GM10248 (cell line): ENCODE data around the gene RPL27A.

Experiments
- CTCF ChIA-PET: fragments of 300-600 bp; sonication (Branson Sonifier 250); formaldehyde crosslinking; extraction: SDS; loops from one replicate; lab custom pipeline; 2021; ENCODE audit warnings: antibody characterized with exemption; lab: Yijun Ruan, JAX
- POLR2A ChIA-PET: fragments of 350-650 bp; sonication (Branson Sonifier 250); formaldehyde crosslinking; extraction: SDS; loops from one replicate; lab custom pipeline; 2020; ENCODE audit warnings: antibody characterized with exemption; lab: Yijun Ruan, JAX
- DNase-seq: peaks from one replicate; pipeline ENCODE4 v3.0.0; 2012; ENCODE audit errors: extremely low spot score
- TF ChIP-seq, protein P1 (sequence below): IDR thresholded peaks from 2 replicates; pipeline ENCODE4 v1.5.1; 2012; ENCODE audit warnings: mild to moderate bottlenecking, low read depth; ENCODE audit errors: extremely low read depth, missing control alignments, control extremely low read depth

RPL27A gene

GRCh38 chr11:8726395-8726794, 43.8 kb downstream of the RPL27A start:
- DNase-seq = no peak
- POLR2A ChIA-PET = no interaction called here
- TF ChIP-seq, protein P1, sequence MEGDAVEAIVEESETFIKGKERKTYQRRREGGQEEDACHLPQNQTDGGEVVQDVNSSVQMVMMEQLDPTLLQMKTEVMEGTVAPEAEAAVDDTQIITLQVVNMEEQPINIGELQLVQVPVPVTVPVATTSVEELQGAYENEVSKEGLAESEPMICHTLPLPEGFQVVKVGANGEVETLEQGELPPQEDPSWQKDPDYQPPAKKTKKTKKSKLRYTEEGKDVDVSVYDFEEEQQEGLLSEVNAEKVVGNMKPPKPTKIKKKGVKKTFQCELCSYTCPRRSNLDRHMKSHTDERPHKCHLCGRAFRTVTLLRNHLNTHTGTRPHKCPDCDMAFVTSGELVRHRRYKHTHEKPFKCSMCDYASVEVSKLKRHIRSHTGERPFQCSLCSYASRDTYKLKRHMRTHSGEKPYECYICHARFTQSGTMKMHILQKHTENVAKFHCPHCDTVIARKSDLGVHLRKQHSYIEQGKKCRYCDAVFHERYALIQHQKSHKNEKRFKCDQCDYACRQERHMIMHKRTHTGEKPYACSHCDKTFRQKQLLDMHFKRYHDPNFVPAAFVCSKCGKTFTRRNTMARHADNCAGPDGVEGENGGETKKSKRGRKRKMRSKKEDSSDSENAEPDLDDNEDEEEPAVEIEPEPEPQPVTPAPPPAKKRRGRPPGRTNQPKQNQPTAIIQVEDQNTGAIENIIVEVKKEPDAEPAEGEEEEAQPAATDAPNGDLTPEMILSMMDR = no peak
- CTCF ChIA-PET = interaction anchor here (1.1 kb wide), 1 partner anchor 12 kb away, joined by 4 read pairs; no protein-coding TSS in a partner anchor

- ChIA-PET CTCF (no interaction called here), POLR2A (no interaction called here)
- TF ChIP-seq, protein P1 = no peak
- DNase-seq = no peak
These were observed 46.0 kb downstream of the RPL27A start for GRCh38 chr11:8728563-8728962.

DNA sequence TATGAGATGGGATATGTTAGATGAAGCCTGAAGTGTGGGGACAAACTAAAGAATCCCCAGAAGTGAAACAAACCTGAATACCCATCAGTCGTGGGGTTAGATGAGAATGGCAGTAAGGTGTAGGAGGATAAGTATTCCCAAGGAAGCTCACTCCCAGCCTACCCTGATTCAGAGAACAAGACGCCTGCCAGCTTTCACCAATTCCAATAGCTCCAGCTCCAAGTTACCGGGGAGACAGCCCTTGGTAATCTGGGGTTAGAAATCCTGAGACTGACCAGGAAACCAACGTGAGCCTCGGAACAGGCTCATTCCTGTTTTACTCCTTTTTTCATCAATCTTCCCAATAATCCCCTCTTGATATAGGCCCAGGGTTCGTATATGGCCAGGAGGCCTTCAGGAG, 46.5 kb downstream of the RPL27A start:
- no peak for DNase-seq
- ChIA-PET CTCF (no interaction called here), POLR2A (no interaction called here)
- TF ChIP-seq, protein P1 = no peak

DNA sequence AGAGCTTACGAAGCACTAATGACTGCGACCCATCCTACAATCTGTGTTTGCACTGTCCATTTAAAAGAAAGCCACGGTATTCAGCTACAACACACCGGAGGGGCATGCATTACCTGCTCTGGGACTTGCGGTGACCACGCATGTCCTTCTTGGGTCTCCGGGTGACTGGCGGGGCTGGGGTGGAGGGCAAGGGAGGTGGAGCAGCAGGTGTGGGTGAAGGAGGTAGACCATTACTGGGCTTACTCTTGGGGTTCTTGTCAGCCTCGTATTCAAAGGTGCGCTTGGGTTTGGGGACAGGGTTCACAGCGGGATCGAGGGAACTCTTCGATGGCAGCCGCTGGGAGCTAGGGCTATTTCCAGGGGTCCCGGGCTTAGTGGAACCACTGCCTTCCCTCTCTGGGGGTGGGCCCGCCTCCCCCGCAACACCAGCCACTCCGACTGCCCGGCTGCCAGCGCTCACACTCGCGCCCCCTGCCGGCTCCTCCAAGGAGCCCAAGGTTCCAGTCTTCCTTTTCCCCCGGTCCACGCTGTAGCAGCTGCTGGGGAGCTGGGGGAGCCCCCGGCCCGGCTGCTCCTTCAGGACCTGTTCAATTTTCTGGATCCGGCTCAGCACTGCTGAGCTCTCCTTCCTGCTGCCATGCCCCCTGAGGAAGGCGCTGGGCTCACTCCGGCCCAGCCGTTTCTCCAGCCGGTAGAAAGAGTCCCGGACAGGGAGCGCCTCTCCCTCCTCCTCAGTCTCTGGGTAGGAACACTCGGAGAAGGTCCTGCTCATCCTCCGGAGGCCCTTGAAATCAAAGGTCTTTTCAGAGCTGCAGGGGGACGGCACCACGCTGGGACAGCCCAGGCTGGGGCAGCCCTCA, 47.5 kb downstream of the RPL27A start:
- TF ChIP-seq, protein P1 = no peak
- no peak for DNase-seq
- POLR2A ChIA-PET = no interaction called here
- CTCF ChIA-PET = interaction anchor here (0.7 kb wide), 1 partner anchor 11 kb away, joined by 3 read pairs; no protein-coding TSS in a partner anchor

DNA sequence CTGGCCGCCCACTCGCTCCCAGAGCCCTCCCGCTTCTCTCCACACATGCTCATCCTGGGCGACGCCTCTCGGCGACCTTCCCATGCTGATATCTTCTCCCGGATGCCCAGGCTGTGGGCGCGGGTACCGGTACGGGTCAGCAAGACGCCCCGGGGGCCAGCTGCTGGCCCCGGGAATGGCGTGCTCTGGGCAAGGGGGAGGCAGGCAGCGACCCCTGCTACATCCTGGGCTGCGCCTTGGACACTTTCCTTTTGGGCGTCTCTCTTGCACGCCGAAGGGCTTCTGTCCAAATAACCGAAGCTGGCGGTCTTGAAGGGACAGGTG, 48.1 kb downstream of the RPL27A start:
- ChIA-PET POLR2A (no interaction called here), CTCF (no interaction called here)
- no peak for DNase-seq

GRCh38 chr11:8731647-8732323, 49.2 kb downstream of the RPL27A start:
- ChIA-PET POLR2A (no interaction called here), CTCF (interaction anchor here (1.1 to 1.2 kb wide), 3 partner anchors 10 to 28 kb away, joined by 3 read pairs; no protein-coding TSS in a partner anchor)

More for the DNA sequence above, 48.1 kb downstream of the RPL27A start:
- TF ChIP-seq, protein P1 = no peak

More at GRCh38 chr11:8731647-8732323, 49.2 kb downstream of the RPL27A start:
- TF ChIP-seq, protein P1 = no peak
- DNase-seq = no peak
